SK-N-SH treated with all-trans-retinoic acid at 6 μM for 48 hours (cell line): ENCODE data around the gene PODNL1.

ENCODE experiments used
- ATAC-seq: fragments of 200-7000 bp; cut with Tn5 transposase; 3 replicates; pipeline ENCODE4 v1.9.1; 2020; ENCODE audit warnings: mild to moderate bottlenecking, moderate library complexity
- ARNTL ChIP-seq: fragments of 450-650 bp; formaldehyde crosslinking; IDR thresholded peaks from 2 replicates; pipeline ENCODE4 v1.5.0; 2020; ENCODE audit warnings: low read depth, mild to moderate bottlenecking, moderate library complexity, borderline replicate concordance
- BACH2 ChIP-seq: fragments of 250-450 bp; sonication (Bioruptor Pico); IDR thresholded peaks from 2 replicates; pipeline ENCODE4 v1.9.0; 2021; ENCODE audit warnings: mild to moderate bottlenecking, borderline replicate concordance
- CSDC2 ChIP-seq: fragments of 250-450 bp; sonication (Bioruptor Pico); IDR thresholded peaks from 2 replicates; pipeline ENCODE4 v1.5.0; 2020; ENCODE audit warnings: mild to moderate bottlenecking, moderate library complexity
- ESRRG ChIP-seq: fragments of 250-450 bp; sonication (Bioruptor Pico); IDR thresholded peaks from 2 replicates; pipeline ENCODE4 v1.6.1; 2021; ENCODE audit warnings: mild to moderate bottlenecking
- GLIS3 ChIP-seq: fragments of 250-450 bp; sonication (Bioruptor Pico); IDR thresholded peaks from 2 replicates; pipeline ENCODE4 v1.5.0; 2020; ENCODE audit warnings: mild to moderate bottlenecking, moderate library complexity
- ISL1 ChIP-seq: fragments of 250-450 bp; sonication (Bioruptor Pico); IDR thresholded peaks from 2 replicates; pipeline ENCODE4 v2.1.2; 2022; ENCODE audit warnings: mild to moderate bottlenecking, moderate library complexity
- OSR1 ChIP-seq: fragments of 250-450 bp; sonication (Bioruptor Pico); IDR thresholded peaks from 2 replicates; pipeline ENCODE4 v1.8.0; 2022; ENCODE audit warnings: moderate library complexity, mild to moderate bottlenecking, inconsistent platforms
- PPARA ChIP-seq: fragments of 250-450 bp; sonication (Bioruptor Pico); IDR thresholded peaks from 2 replicates; pipeline ENCODE4 v1.5.0; 2020; ENCODE audit warnings: mild to moderate bottlenecking, borderline replicate concordance
- RARB ChIP-seq: fragments of 250-450 bp; sonication (Bioruptor Pico); IDR thresholded peaks from 2 replicates; pipeline ENCODE4 v1.8.0; 2021; ENCODE audit warnings: mild to moderate bottlenecking, moderate library complexity
- SNAI2 ChIP-seq: fragments of 250-450 bp; sonication (Bioruptor Pico); IDR thresholded peaks from 2 replicates; pipeline ENCODE4 v1.5.0; 2020; ENCODE audit warnings: mild to moderate bottlenecking, moderate library complexity
- TCF4 ChIP-seq: fragments of 250-450 bp; sonication (Bioruptor Pico); IDR thresholded peaks from 2 replicates; pipeline ENCODE4 v1.8.0; 2021; ENCODE audit warnings: mild to moderate bottlenecking, moderate library complexity, borderline replicate concordance
- TOX ChIP-seq: fragments of 250-450 bp; sonication (Bioruptor Pico); IDR thresholded peaks from 2 replicates; pipeline ENCODE4 v1.8.0; 2021; ENCODE audit warnings: mild to moderate bottlenecking, moderate library complexity, borderline replicate concordance
- ZC3H10 ChIP-seq: fragments of 250-450 bp; sonication (Bioruptor Pico); IDR thresholded peaks from 2 replicates; pipeline ENCODE4 v1.5.1; 2021; ENCODE audit warnings: mild to moderate bottlenecking, moderate library complexity
- ZFP3 ChIP-seq: fragments of 250-450 bp; sonication (Bioruptor Pico); IDR thresholded peaks from 2 replicates; pipeline ENCODE4 v1.5.0; 2020; ENCODE audit warnings: mild to moderate bottlenecking, moderate library complexity
- ZFP30 ChIP-seq: fragments of 450-650 bp; formaldehyde crosslinking; IDR thresholded peaks from 2 replicates; pipeline ENCODE4 v1.5.0; 2022; ENCODE audit warnings: mild to moderate bottlenecking, moderate library complexity
- ZNF565 ChIP-seq: fragments of 450-650 bp; formaldehyde crosslinking; conservative IDR thresholded peaks from 2 replicates; pipeline ENCODE4 v1.5.0; 2020; ENCODE audit warnings: low read depth, mild to moderate bottlenecking, moderate library complexity
- ZNF70 ChIP-seq: fragments of 450-650 bp; formaldehyde crosslinking; IDR thresholded peaks from 2 replicates; pipeline ENCODE4 v1.5.0; 2020; ENCODE audit warnings: mild to moderate bottlenecking, moderate library complexity
- ZNF8 ChIP-seq: fragments of 450-650 bp; formaldehyde crosslinking; IDR thresholded peaks from 2 replicates; pipeline ENCODE4 v1.5.0; 2020; ENCODE audit warnings: mild to moderate bottlenecking, moderate library complexity
- TF ChIP-seq, protein P1 (sequence below): fragments of 250-450 bp; sonication (Bioruptor Pico); IDR thresholded peaks from 2 replicates; pipeline ENCODE4 v1.8.0; 2021; ENCODE audit warnings: low read depth, mild to moderate bottlenecking, moderate library complexity, borderline replicate concordance
- TF ChIP-seq, protein P2 (sequence below): fragments of 250-450 bp; sonication (Bioruptor Pico); IDR thresholded peaks from 2 replicates; pipeline ENCODE4 v1.5.1; 2020; ENCODE audit warnings: low read depth, mild to moderate bottlenecking, moderate library complexity
- TF ChIP-seq, protein P3 (sequence below): fragments of 250-450 bp; sonication (Bioruptor Pico); IDR thresholded peaks from 2 replicates; pipeline ENCODE4 v1.5.0; 2020; ENCODE audit warnings: mild to moderate bottlenecking, moderate library complexity
- TF ChIP-seq, protein P4 (sequence below): fragments of 250-450 bp; sonication (Bioruptor Pico); IDR thresholded peaks from 2 replicates; pipeline ENCODE4 v1.8.0; 2020; ENCODE audit warnings: mild to moderate bottlenecking, moderate library complexity, borderline replicate concordance
- TF ChIP-seq, protein P5 (sequence below): fragments of 250-450 bp; sonication (Bioruptor Pico); IDR thresholded peaks from 2 replicates; pipeline ENCODE4 v1.5.1; 2021; ENCODE audit warnings: mild to moderate bottlenecking, moderate library complexity

PODNL1 gene

DNA sequence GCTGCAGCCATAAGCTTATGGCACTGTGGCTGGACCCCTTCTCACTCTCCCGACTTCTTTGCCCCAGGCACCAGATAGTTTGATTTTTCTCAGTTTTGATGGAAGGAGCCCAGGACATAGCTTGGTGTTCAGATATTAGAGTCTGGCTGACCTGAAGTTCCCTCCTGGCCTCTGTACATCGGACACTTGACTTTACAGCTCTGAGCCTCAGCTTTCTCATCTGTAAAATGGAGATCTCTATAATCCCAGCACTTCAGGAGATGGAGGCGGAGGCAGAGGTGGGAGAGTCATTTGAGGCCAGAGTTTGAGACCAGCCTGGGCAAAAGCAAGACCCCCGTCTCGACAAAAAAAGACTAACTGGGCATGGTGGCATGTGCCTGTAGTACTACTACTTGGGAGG is 31.3 kb downstream of the PODNL1 start:
- no peak for ATAC-seq
- TF ChIP-seq BACH2 (CRISPR knock-in tag): no peak
- TF ChIP-seq ZFP3: no peak
- TF ChIP-seq ARNTL: no peak
- TF ChIP-seq ZNF70 (CRISPR knock-in tag): no peak
- no peak for TF ChIP-seq ZFP30 (CRISPR knock-in tag)
- no peak for TF ChIP-seq GLIS3 (CRISPR knock-in tag)
- TF ChIP-seq ZC3H10 (CRISPR knock-in tag): no peak
- no peak for TF ChIP-seq RARB (CRISPR knock-in tag)
- no peak for TF ChIP-seq ESRRG (CRISPR knock-in tag)
- TF ChIP-seq, protein P1, sequence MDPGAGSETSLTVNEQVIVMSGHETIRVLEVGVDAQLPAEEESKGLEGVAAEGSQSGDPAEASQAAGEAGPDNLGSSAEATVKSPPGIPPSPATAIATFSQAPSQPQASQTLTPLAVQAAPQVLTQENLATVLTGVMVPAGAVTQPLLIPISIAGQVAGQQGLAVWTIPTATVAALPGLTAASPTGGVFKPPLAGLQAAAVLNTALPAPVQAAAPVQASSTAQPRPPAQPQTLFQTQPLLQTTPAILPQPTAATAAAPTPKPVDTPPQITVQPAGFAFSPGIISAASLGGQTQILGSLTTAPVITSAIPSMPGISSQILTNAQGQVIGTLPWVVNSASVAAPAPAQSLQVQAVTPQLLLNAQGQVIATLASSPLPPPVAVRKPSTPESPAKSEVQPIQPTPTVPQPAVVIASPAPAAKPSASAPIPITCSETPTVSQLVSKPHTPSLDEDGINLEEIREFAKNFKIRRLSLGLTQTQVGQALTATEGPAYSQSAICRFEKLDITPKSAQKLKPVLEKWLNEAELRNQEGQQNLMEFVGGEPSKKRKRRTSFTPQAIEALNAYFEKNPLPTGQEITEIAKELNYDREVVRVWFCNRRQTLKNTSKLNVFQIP (CRISPR knock-in tag): no peak
- TF ChIP-seq PPARA: no peak
- TF ChIP-seq ZNF8 (CRISPR knock-in tag): no peak
- TF ChIP-seq, protein P2, sequence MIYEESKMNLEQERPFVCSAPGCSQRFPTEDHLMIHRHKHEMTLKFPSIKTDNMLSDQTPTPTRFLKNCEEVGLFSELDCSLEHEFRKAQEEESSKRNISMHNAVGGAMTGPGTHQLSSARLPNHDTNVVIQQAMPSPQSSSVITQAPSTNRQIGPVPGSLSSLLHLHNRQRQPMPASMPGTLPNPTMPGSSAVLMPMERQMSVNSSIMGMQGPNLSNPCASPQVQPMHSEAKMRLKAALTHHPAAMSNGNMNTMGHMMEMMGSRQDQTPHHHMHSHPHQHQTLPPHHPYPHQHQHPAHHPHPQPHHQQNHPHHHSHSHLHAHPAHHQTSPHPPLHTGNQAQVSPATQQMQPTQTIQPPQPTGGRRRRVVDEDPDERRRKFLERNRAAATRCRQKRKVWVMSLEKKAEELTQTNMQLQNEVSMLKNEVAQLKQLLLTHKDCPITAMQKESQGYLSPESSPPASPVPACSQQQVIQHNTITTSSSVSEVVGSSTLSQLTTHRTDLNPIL (CRISPR knock-in tag): no peak
- no peak for TF ChIP-seq OSR1 (CRISPR knock-in tag)
- no peak for TF ChIP-seq TCF4
- TF ChIP-seq, protein P3, sequence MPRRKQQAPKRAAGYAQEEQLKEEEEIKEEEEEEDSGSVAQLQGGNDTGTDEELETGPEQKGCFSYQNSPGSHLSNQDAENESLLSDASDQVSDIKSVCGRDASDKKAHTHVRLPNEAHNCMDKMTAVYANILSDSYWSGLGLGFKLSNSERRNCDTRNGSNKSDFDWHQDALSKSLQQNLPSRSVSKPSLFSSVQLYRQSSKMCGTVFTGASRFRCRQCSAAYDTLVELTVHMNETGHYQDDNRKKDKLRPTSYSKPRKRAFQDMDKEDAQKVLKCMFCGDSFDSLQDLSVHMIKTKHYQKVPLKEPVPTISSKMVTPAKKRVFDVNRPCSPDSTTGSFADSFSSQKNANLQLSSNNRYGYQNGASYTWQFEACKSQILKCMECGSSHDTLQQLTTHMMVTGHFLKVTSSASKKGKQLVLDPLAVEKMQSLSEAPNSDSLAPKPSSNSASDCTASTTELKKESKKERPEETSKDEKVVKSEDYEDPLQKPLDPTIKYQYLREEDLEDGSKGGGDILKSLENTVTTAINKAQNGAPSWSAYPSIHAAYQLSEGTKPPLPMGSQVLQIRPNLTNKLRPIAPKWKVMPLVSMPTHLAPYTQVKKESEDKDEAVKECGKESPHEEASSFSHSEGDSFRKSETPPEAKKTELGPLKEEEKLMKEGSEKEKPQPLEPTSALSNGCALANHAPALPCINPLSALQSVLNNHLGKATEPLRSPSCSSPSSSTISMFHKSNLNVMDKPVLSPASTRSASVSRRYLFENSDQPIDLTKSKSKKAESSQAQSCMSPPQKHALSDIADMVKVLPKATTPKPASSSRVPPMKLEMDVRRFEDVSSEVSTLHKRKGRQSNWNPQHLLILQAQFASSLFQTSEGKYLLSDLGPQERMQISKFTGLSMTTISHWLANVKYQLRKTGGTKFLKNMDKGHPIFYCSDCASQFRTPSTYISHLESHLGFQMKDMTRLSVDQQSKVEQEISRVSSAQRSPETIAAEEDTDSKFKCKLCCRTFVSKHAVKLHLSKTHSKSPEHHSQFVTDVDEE: no peak
- TF ChIP-seq CSDC2 (CRISPR knock-in tag): no peak
- no peak for TF ChIP-seq SNAI2

DNA sequence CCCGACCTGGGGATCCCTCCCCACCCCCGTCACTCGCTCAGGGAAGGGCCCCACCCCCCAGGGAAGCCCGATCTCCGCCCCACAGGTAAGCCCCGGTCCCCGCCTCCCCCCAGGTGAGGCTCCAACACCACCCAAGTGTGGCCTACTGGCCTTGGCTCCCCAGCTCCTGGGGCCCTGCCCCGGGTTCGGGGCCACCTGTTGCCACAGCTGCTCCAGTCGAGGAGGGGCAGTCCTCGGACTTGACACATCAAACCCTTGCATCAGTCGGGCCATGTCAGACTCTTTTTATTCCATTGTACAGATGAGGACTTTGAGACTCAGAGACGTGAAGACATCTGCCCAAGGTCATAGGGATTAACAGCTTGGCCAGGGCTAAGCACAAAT is 31.7 kb downstream of the PODNL1 start:
- TF ChIP-seq, protein P1 (CRISPR knock-in tag): no peak
- TF ChIP-seq TOX (CRISPR knock-in tag): no peak
- TF ChIP-seq ISL1: no peak
- TF ChIP-seq ESRRG (CRISPR knock-in tag): no peak
- TF ChIP-seq ZFP3: no peak
- no peak for TF ChIP-seq BACH2 (CRISPR knock-in tag)
- TF ChIP-seq ZNF565 (CRISPR knock-in tag): no peak
- TF ChIP-seq, protein P4, sequence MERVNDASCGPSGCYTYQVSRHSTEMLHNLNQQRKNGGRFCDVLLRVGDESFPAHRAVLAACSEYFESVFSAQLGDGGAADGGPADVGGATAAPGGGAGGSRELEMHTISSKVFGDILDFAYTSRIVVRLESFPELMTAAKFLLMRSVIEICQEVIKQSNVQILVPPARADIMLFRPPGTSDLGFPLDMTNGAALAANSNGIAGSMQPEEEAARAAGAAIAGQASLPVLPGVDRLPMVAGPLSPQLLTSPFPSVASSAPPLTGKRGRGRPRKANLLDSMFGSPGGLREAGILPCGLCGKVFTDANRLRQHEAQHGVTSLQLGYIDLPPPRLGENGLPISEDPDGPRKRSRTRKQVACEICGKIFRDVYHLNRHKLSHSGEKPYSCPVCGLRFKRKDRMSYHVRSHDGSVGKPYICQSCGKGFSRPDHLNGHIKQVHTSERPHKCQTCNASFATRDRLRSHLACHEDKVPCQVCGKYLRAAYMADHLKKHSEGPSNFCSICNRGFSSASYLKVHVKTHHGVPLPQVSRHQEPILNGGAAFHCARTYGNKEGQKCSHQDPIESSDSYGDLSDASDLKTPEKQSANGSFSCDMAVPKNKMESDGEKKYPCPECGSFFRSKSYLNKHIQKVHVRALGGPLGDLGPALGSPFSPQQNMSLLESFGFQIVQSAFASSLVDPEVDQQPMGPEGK (CRISPR knock-in tag): no peak
- TF ChIP-seq OSR1 (CRISPR knock-in tag): no peak
- TF ChIP-seq ARNTL: no peak
- TF ChIP-seq SNAI2: no peak
- TF ChIP-seq, protein P3: no peak
- no peak for TF ChIP-seq TCF4
- no peak for TF ChIP-seq GLIS3 (CRISPR knock-in tag)
- TF ChIP-seq, protein P5, sequence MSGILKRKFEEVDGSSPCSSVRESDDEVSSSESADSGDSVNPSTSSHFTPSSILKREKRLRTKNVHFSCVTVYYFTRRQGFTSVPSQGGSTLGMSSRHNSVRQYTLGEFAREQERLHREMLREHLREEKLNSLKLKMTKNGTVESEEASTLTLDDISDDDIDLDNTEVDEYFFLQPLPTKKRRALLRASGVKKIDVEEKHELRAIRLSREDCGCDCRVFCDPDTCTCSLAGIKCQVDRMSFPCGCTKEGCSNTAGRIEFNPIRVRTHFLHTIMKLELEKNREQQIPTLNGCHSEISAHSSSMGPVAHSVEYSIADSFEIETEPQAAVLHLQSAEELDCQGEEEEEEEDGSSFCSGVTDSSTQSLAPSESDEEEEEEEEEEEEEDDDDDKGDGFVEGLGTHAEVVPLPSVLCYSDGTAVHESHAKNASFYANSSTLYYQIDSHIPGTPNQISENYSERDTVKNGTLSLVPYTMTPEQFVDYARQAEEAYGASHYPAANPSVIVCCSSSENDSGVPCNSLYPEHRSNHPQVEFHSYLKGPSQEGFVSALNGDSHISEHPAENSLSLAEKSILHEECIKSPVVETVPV (CRISPR knock-in tag): no peak
- no peak for TF ChIP-seq RARB (CRISPR knock-in tag)
- TF ChIP-seq, protein P2 (CRISPR knock-in tag): no peak
- TF ChIP-seq ZC3H10 (CRISPR knock-in tag): no peak
- no peak for TF ChIP-seq ZNF70 (CRISPR knock-in tag)
- TF ChIP-seq, all 23 proteins: peak for 0
- peak; percentile 13 for ATAC-seq
